ENCODE measurements around the gene LUZP2.

GRCh38 chr11:24944891-24945290 lies 448.0 kb downstream of the LUZP2 start:
- TF ChIP-seq ZNF70 (CRISPR knock-in tag; IDR thresholded peaks at IDR 0.05), result no peak
- TF ChIP-seq ISL1 (CRISPR knock-in tag; IDR thresholded peaks at IDR 0.05), result no peak
